Lung (tissue), 12 donors: Measurements from ENCODE around the gene MAJIN. TPM values are rescaled to one million over a fixed set of nuclear protein-coding genes. Genes with fewer than 3 reads are reported as not detected.

ENCODE experiments used
- ATAC-seq: fragments of 200-7000 bp; cut with Tn5 transposase; one replicate; pipeline ENCODE4 v1.9.1; 2020; ENCODE audit warnings: moderate number of reproducible peaks; ENCODE audit not compliant: insufficient read depth, low FRiP score
- DNase-seq, 3 donors: peaks; one replicate each; pipeline ENCODE4 v3.0.0-alpha.2; 2013 to 2017
- H3K27ac ChIP-seq, 2 donors: one replicate each; pipeline ENCODE4 v1.5.1; 2013; ENCODE audit warnings: mild to moderate bottlenecking in 2 of 2, moderate library complexity in 2 of 2, control low read depth in 1 of 2, inconsistent platforms in 1 of 2, low read depth in 1 of 2, low read length in 1 of 2
- H3K27me3 ChIP-seq, 3 donors: one replicate each; pipeline ENCODE4 v1.5.1; 2013; ENCODE audit warnings: low read length in 2 of 3; ENCODE audit not compliant: control insufficient read depth in 3 of 3, insufficient read depth in 3 of 3
- H3K36me3 ChIP-seq, 4 donors: one replicate each; pipeline ENCODE4 v1.5.1; 2013; ENCODE audit warnings: low read length in 4 of 4, mild to moderate bottlenecking in 1 of 4, moderate library complexity in 1 of 4; ENCODE audit not compliant: control insufficient read depth in 4 of 4, insufficient read depth in 4 of 4
- H3K4me1 ChIP-seq, 5 donors: one replicate each; pipeline ENCODE4 v1.5.1; 2013; ENCODE audit warnings: low read length in 5 of 5, mild to moderate bottlenecking in 2 of 5, moderate library complexity in 1 of 5; ENCODE audit not compliant: control insufficient read depth in 5 of 5, insufficient read depth in 5 of 5
- H3K4me3 ChIP-seq: one replicate; pipeline ENCODE4 v1.5.1; 2013; ENCODE audit warnings: mild to moderate bottlenecking, control low read depth, moderate library complexity
- H3K9ac ChIP-seq, 2 donors: one replicate each; pipeline ENCODE4 v1.5.1; 2013; ENCODE audit warnings: low read length in 2 of 2, control low read depth in 1 of 2; ENCODE audit not compliant: insufficient read depth in 1 of 2
- H3K9me3 ChIP-seq, 4 donors: one replicate each; pipeline ENCODE4 v1.5.1; 2013; ENCODE audit warnings: low read length in 3 of 4, mild to moderate bottlenecking in 1 of 4, moderate library complexity in 1 of 4; ENCODE audit not compliant: control insufficient read depth in 4 of 4, insufficient read depth in 3 of 4
- WGBS, 2 donors: extraction: QIAGEN DNeasy Blood & Tissue Kit; methylation state at CpG; one replicate each; pipeline ENCODE4 v1.1.7; 2013; 5-methylcytosine and 5-hydroxymethylcytosine counted together
- polyA plus RNA-seq, 2 donors: library from polyadenylated mRNA; stranded (reverse); fragments of 200-250 nt; gene quantifications; one replicate each; pipeline ENCODE4 v1.2.1, GENCODE V29; 2013
- total RNA-seq, 2 donors: library from RNA; depleted of rRNA in 1 of 2; stranded (reverse); fragments of >200 nt in 1 of 2; gene quantifications; one replicate each; pipeline ENCODE4 v1.2.1, GENCODE V29; 2014 to 2021
- TF ChIP-seq, protein P1 (sequence below): IDR thresholded peaks from 2 replicates; pipeline ENCODE4 v1.5.1; 2012; ENCODE audit warnings: mild to moderate bottlenecking; ENCODE audit errors: control extremely low read depth, extremely low read depth
- donor health status: control.
- donor health status: control.
- donor health status: Bipolar disorder and iron deficiency.
- donor health status: healthy.
- donor health status: DM: yes; HTN: yes; CAD: no.

Gene MAJIN
- total and polyA plus RNA-seq, 4 donors: 0.24 to 0.55 (median 0.39) TPM; not detected in 1

DNA sequence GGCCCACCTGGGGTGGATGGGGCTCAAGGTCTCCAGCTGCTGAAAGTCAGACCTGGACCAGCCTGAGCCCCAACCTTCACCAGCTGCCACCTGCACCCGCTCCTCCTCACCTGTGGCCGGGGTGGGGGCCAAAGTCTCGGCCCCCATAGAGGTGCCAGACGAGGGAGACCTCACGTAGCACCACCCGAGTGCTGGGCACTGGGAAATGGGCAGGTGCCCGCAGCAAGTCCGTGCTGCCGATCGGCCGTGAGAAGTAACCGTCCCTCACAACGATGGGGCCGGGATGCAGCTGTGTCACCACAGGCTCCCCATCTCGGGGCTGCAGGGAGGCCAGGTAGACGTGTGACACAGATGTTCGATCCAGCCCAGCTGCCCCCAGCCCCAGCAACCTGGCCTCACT lies 71.1 kb downstream of the MAJIN start:
- H3K36me3 ChIP-seq: peaks cover 10 to 81% (median 25%) of the 10 kb centered on the region in 4 donors
- TF ChIP-seq, protein P1, sequence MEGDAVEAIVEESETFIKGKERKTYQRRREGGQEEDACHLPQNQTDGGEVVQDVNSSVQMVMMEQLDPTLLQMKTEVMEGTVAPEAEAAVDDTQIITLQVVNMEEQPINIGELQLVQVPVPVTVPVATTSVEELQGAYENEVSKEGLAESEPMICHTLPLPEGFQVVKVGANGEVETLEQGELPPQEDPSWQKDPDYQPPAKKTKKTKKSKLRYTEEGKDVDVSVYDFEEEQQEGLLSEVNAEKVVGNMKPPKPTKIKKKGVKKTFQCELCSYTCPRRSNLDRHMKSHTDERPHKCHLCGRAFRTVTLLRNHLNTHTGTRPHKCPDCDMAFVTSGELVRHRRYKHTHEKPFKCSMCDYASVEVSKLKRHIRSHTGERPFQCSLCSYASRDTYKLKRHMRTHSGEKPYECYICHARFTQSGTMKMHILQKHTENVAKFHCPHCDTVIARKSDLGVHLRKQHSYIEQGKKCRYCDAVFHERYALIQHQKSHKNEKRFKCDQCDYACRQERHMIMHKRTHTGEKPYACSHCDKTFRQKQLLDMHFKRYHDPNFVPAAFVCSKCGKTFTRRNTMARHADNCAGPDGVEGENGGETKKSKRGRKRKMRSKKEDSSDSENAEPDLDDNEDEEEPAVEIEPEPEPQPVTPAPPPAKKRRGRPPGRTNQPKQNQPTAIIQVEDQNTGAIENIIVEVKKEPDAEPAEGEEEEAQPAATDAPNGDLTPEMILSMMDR: no peak
- no peaks in the 10 kb centered on the region for H3K9me3 ChIP-seq
- H3K9ac ChIP-seq: no peak overlapping the region
- H3K4me3 ChIP-seq: no peak overlapping the region
- H3K27me3 ChIP-seq: no peaks in the 10 kb centered on the region
- no peaks in the 10 kb centered on the region for H3K4me1 ChIP-seq
- WGBS, 2 donors: 94 to 96% methylated on average over 17 of the region's 17 CpGs
- DNase-seq (no peak), ATAC-seq (no peak)
- no peak overlapping the region for H3K27ac ChIP-seq

DNA sequence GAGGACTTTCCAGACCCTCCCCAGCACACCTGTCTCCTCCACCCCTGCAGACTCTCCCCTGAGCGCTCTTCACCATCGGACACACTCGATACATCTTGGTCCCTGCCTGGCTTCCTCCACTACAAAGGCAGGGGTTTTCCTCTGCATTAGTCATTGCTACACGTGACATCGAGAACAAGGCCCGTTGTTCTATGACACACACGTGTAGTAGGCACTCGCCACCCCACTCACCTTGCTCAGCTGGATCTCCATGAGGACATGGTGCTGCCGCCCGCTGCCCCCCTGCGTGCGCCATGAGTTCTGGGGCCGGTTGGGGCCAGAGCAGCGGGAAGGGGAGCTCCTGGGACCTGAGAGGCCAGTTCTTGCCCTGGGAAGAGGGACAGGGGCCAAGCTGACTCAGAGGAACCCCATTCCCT lies 71.6 kb downstream of the MAJIN start:
- Histone ChIP-seq H3K9me3 (no peaks in the 10 kb centered on the region), H3K9ac (no peak overlapping the region), H3K27ac (no peak overlapping the region), H3K27me3 (no peaks in the 10 kb centered on the region), H3K4me3 (no peak overlapping the region), H3K4me1 (no peaks in the 10 kb centered on the region), H3K36me3 (peaks cover 9 to 81% (median 22%) of the 10 kb centered on the region in 4 donors)
- DNase-seq (no peak), ATAC-seq (no peak)
- WGBS, 2 donors: 85 to 94% methylated on average over 14 of the region's 14 CpGs
- TF ChIP-seq, protein P1: no peak

DNA sequence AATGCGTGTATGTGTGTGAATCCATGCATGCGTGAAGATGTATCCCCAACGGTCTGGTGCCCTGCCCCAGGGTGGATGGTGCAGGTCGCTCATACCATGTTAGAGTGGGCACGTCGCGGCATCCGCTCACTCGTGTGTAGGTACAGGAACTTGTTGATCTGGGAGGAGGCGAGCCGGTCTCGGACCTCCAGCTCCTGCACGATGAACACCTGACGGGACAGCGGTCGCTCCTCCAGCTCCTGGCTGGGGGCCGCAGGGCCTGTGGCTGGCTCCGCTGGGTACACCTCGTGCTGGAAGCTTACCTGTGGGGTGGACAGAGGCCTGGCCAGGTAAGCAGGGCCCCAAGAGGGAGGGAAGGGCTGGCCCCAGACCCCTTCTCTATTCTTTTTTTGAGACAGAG lies 73.4 kb downstream of the MAJIN start:
- peaks cover 0 to 3% (median 0%) of the 10 kb centered on the region in 5 donors for H3K4me1 ChIP-seq
- no peak for ATAC-seq
- peaks cover 10 to 83% (median 21%) of the 10 kb centered on the region in 4 donors for H3K36me3 ChIP-seq
- no peak overlapping the region for H3K4me3 ChIP-seq
- 95 to 97% methylated on average over 19 of the region's 19 CpGs for WGBS, 2 donors
- no peak for DNase-seq
- no peak overlapping the region for H3K9ac ChIP-seq
- no peaks in the 10 kb centered on the region for H3K27me3 ChIP-seq
- TF ChIP-seq, protein P1: no peak
- no peak overlapping the region for H3K27ac ChIP-seq
- H3K9me3 ChIP-seq: no peaks in the 10 kb centered on the region

DNA sequence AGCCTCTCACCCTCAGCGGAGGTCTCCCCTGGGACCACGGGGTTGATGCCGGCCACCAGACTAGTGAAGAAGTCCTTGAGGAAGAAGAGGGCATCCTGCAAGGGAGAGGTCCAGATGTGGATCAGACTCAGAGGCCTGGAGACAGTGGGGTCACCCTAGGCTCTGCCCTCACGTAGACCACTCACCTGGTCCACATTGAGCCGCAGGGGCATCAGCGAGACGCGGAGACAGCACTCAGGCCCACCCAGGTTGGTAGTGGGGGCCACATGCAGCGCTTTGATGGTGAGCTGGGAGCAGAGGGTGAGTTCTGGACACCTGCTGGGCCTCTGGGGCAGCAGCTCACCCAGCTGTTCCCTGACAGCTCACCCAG lies 73.8 kb downstream of the MAJIN start:
- H3K4me1 ChIP-seq: peaks cover 0 to 3% (median 0%) of the 10 kb centered on the region in 5 donors
- peaks cover 10 to 78% (median 20%) of the 10 kb centered on the region in 4 donors for H3K36me3 ChIP-seq
- no peaks in the 10 kb centered on the region for H3K27me3 ChIP-seq
- TF ChIP-seq, protein P1: no peak
- no peak overlapping the region for H3K9ac ChIP-seq
- ATAC-seq (no peak), DNase-seq (no peak)
- H3K9me3 ChIP-seq: no peaks in the 10 kb centered on the region
- WGBS, 2 donors: 96 to 99% methylated on average over 9 of the region's 9 CpGs
- no peak overlapping the region for H3K27ac ChIP-seq
- H3K4me3 ChIP-seq: no peak overlapping the region
